RWPE2 (cell line): ENCODE results near the gene LRRC28.

ENCODE experiments used
- ATAC-seq: fragments of 200-7000 bp; cut with Tn5 transposase; 3 replicates; pipeline ENCODE4 v1.9.1; 2021; ENCODE audit warnings: low read depth
- DNase-seq: peaks from one replicate; pipeline ENCODE4 v3.0.0-alpha.2; 2020; ENCODE audit warnings: low spot score
- H3K27ac ChIP-seq: fragments of 450-650 bp; 2 replicates; pipeline ENCODE4 v1.5.1; 2017; ENCODE audit warnings: mild to moderate bottlenecking; ENCODE audit not compliant: poor library complexity, severe bottlenecking
- H3K27me3 ChIP-seq: fragments of 250-450 bp; sonication (Bioruptor Pico); 2 replicates; pipeline ENCODE4 v1.5.1; 2021; ENCODE audit warnings: mild to moderate bottlenecking, moderate library complexity; ENCODE audit not compliant: insufficient read depth, poor library complexity, severe bottlenecking
- H3K36me3 ChIP-seq: fragments of 250-450 bp; sonication (Bioruptor Pico); 2 replicates; pipeline ENCODE4 v1.5.1; 2020; ENCODE audit warnings: low read depth, mild to moderate bottlenecking, moderate library complexity
- H3K4me1 ChIP-seq: fragments of 250-450 bp; sonication (Bioruptor Pico); 2 replicates; pipeline ENCODE4 v1.5.1; 2021; ENCODE audit warnings: mild to moderate bottlenecking, moderate library complexity; ENCODE audit not compliant: insufficient read depth, poor library complexity, severe bottlenecking
- H3K4me3 ChIP-seq: fragments of 250-450 bp; sonication (Bioruptor Pico); 2 replicates; pipeline ENCODE4 v1.5.1; 2021; ENCODE audit warnings: mild to moderate bottlenecking, moderate library complexity; ENCODE audit not compliant: severe bottlenecking
- H3K9me3 ChIP-seq: fragments of 250-450 bp; sonication (Bioruptor Pico); 2 replicates; pipeline ENCODE4 v1.5.1; 2021; ENCODE audit warnings: mild to moderate bottlenecking, moderate library complexity; ENCODE audit not compliant: severe bottlenecking
- TF ChIP-seq, protein P1 (sequence below): fragments of 450-650 bp; IDR thresholded peaks from one replicate; pipeline ENCODE4 v1.5.1; 2017; ENCODE audit warnings: mild to moderate bottlenecking, moderate library complexity; ENCODE audit not compliant: poor library complexity, severe bottlenecking

The LRRC28 gene

GRCh38 chr15:99324700-99325099, 73.4 kb downstream of the LRRC28 start:
- H3K4me3 ChIP-seq, result no peak overlapping the region
- H3K9me3 ChIP-seq, result no peaks in the 10 kb centered on the region
- H3K4me1 ChIP-seq, result peaks cover 70% of the 10 kb centered on the region
- H3K27ac ChIP-seq, result peak overlapping the region; percentile 94
- DNase-seq (no peak), ATAC-seq (no peak)
- H3K36me3 ChIP-seq, result no peaks in the 10 kb centered on the region
- no peaks in the 10 kb centered on the region for H3K27me3 ChIP-seq
- TF ChIP-seq, protein P1, sequence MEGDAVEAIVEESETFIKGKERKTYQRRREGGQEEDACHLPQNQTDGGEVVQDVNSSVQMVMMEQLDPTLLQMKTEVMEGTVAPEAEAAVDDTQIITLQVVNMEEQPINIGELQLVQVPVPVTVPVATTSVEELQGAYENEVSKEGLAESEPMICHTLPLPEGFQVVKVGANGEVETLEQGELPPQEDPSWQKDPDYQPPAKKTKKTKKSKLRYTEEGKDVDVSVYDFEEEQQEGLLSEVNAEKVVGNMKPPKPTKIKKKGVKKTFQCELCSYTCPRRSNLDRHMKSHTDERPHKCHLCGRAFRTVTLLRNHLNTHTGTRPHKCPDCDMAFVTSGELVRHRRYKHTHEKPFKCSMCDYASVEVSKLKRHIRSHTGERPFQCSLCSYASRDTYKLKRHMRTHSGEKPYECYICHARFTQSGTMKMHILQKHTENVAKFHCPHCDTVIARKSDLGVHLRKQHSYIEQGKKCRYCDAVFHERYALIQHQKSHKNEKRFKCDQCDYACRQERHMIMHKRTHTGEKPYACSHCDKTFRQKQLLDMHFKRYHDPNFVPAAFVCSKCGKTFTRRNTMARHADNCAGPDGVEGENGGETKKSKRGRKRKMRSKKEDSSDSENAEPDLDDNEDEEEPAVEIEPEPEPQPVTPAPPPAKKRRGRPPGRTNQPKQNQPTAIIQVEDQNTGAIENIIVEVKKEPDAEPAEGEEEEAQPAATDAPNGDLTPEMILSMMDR, result no peak

DNA sequence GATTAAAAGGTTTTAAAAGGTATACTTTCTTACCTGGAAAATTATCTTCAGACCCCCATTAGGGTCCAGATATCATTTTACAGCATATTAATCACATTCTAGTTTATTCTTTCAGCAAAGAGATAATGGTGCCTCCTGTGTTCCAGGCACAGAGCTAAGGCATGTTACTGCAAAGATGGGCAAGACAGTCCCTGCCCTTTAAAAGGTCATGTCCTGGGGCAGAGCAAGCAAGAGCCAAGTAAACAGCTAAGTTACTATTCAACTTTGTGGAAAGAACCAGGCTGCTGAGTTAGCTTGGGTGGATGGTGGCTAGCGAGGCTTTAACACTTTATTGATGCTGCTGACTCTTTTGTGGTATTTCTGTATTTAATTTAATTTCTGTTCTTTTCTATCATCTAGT, 75.0 kb downstream of the LRRC28 start:
- no peaks in the 10 kb centered on the region for H3K9me3 ChIP-seq
- no peak overlapping the region for H3K4me3 ChIP-seq
- no peaks in the 10 kb centered on the region for H3K27me3 ChIP-seq
- peak overlapping the region; percentile 94 for H3K27ac ChIP-seq
- DNase-seq (no peak), ATAC-seq (peak; percentile 44; the same call in 2 of the 3 replicates)
- H3K4me1 ChIP-seq, result peaks cover 63% of the 10 kb centered on the region
- TF ChIP-seq, protein P1, result no peak
- no peaks in the 10 kb centered on the region for H3K36me3 ChIP-seq

DNA sequence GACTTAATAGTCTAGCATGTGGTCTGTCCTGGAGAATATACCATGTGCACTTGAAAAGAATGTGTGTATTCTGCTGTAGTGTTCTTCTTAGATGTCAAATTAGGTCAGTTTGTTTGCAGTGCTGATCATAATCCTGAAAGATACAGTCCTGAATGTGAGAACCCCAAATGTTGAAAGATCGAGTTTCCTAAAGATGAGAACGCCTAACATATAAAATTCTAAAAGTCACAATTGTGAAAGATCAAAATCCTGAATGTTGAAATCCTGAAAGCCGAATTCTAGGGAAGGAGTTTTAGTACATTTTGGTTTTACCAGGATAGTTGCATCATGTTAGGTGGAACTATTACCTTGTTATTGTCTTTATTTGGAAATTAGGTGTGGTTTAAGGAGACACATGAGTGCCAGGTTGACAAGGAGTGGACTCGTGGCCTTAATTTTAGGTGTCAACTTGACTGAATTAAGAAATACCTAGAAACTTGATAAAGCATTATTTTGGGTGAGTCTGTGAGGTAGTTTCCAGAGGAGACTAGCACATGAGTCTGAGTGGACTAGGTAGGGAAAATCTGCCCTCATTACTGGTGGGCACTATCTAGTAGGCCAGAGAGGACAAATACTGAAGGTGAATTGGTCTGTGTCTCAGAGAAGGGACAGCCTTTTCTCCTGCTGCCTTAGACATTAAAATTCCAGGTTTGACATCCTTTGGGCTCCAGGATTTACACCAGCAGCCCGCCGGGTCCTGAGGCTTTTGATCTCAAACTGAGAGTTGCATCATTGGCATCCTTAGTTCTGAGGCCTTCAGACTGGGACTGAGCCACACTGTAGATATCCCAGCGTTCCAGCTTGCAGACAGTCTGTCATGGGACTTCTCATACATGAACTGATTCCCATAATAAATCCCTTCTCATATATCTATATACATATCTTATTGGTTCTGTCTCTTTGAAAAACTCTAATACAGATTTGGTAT, 77.1 kb downstream of the LRRC28 start:
- peaks cover 41% of the 10 kb centered on the region for H3K4me1 ChIP-seq
- TF ChIP-seq, protein P1, result no peak
- ATAC-seq (no peak), DNase-seq (no peak)
- H3K36me3 ChIP-seq, result no peaks in the 10 kb centered on the region
- no peaks in the 10 kb centered on the region for H3K9me3 ChIP-seq
- H3K4me3 ChIP-seq, result no peak overlapping the region
- H3K27ac ChIP-seq, result no peak overlapping the region
- no peaks in the 10 kb centered on the region for H3K27me3 ChIP-seq

GRCh38 chr15:99331381-99331780, 80.1 kb downstream of the LRRC28 start:
- Histone ChIP-seq H3K27me3 (no peaks in the 10 kb centered on the region), H3K4me3 (no peak overlapping the region), H3K4me1 (peaks cover 16% of the 10 kb centered on the region), H3K27ac (no peak overlapping the region), H3K36me3 (no peaks in the 10 kb centered on the region), H3K9me3 (no peaks in the 10 kb centered on the region)
- TF ChIP-seq, protein P1, result no peak
- ATAC-seq (no peak), DNase-seq (no peak)

- no peaks in the 10 kb centered on the region for H3K9me3 ChIP-seq
- H3K27ac ChIP-seq, result no peak overlapping the region
- DNase-seq (no peak), ATAC-seq (no peak)
- no peaks in the 10 kb centered on the region for H3K36me3 ChIP-seq
- H3K4me1 ChIP-seq, result peaks cover 7% of the 10 kb centered on the region
- TF ChIP-seq, protein P1, result no peak
- no peak overlapping the region for H3K4me3 ChIP-seq
- H3K27me3 ChIP-seq, result no peaks in the 10 kb centered on the region
Measured at GRCh38 chr15:99333413-99333812, 82.1 kb downstream of the LRRC28 start.
